Measurements from ENCODE around the gene SACM1L. TPM values are rescaled to one million over a fixed set of nuclear protein-coding genes. Genes with fewer than 3 reads are reported as not detected.

The SACM1L gene
- total and polyA plus RNA-seq, 11 donors: 12.6 to 35.3 (median 22.3) TPM

DNA sequence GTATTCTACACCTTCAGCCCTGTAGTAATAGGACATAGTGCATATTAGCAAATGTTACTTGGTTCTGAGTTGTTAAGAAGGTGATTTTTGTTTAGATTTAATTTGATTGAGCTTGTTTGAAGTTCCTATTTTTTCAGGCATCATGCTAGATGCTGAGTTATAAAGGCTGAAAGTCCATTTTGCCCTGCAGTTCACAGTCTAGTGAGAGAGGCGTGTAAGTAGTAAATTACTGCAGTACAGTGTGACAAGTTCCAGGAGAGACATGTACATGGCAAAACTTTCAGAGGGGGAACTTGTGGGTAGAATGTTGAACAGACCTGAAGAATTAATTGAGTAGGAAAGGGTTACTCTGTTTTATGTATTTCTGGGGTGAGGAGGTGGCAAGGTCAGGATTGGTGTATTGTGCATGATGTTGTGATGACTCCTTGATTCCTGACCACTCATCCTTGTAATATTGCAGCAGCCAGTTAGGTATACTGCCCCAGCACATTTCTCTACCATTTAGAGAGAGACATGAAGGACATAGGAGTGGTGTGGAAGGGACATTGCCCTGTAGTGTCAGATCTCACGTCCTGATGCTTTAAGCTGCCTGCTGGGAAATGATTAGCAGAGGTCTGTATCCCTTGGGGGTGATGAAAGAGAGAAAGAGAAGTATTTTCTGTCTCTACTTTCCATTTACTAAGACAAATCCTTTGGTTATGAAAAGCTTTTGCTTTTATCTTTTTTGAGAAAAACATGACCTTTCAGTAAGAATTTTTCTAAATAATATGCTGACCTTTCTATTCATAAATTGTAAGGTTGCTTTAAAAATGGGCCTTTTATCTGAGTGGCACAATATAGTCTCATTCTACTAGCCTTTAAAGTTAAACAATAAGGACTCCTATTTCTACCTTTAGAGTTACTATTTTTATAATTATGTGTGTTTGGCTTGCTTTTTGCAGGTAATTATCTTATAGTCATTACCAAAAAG is 16.9 kb downstream of the SACM1L start:
- Histone ChIP-seq H3K27me3 (no peaks in the 10 kb centered on the region), H3K27ac (no peak overlapping the region), H3K4me1 (peaks cover 0 to 7% (median 0%) of the 10 kb centered on the region in 12 donors), H3K9me3 (no peaks in the 10 kb centered on the region), H3K36me3 (peaks cover 0 to 81% (median 72%) of the 10 kb centered on the region in 9 donors), H3K4me3 (no peak overlapping the region)
- WGBS, 4 donors: 75 to 83% (median 77%) methylated on average over 2 of the region's 2 CpGs
- DNase-seq (no peak), ATAC-seq (no peak)
- intact Hi-C loops (cut with DNase I): no loop called here
- TF ChIP-seq POLR2A (IDR thresholded peaks at IDR 0.05): no peak
- TF ChIP-seq, protein P1, sequence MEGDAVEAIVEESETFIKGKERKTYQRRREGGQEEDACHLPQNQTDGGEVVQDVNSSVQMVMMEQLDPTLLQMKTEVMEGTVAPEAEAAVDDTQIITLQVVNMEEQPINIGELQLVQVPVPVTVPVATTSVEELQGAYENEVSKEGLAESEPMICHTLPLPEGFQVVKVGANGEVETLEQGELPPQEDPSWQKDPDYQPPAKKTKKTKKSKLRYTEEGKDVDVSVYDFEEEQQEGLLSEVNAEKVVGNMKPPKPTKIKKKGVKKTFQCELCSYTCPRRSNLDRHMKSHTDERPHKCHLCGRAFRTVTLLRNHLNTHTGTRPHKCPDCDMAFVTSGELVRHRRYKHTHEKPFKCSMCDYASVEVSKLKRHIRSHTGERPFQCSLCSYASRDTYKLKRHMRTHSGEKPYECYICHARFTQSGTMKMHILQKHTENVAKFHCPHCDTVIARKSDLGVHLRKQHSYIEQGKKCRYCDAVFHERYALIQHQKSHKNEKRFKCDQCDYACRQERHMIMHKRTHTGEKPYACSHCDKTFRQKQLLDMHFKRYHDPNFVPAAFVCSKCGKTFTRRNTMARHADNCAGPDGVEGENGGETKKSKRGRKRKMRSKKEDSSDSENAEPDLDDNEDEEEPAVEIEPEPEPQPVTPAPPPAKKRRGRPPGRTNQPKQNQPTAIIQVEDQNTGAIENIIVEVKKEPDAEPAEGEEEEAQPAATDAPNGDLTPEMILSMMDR (IDR thresholded peaks at IDR 0.05): no peak

DNA sequence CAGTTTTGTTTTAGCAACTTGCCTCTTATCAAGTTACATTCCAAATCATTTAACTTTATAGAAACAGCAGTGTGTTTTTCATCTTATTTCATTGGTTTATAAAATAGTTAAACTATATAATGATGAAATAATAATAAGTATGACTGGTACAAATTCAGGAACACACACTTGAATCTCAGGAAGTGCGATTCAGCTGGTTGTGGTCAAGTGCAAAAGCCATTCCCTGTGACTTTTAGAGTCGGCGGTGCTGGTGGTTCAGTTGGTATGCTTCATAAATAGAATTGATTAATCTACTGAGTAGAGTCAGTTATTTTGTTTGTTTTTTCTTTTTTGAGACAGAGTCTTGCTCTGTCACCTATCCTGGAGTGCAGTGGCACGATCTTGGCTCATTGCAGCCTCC is 22.7 kb downstream of the SACM1L start:
- no peak for TF ChIP-seq POLR2A (IDR thresholded peaks at IDR 0.05)
- TF ChIP-seq, protein P1 (IDR thresholded peaks at IDR 0.05): no peak
- no peak for ATAC-seq
- H3K27me3 ChIP-seq: no peaks in the 10 kb centered on the region
- no peak overlapping the region for H3K27ac ChIP-seq
- peaks cover 0 to 8% (median 0%) of the 10 kb centered on the region in 12 donors for H3K4me1 ChIP-seq
- H3K9me3 ChIP-seq: no peaks in the 10 kb centered on the region
- peaks cover 2 to 99% (median 88%) of the 10 kb centered on the region in 9 donors for H3K36me3 ChIP-seq
- WGBS, 4 donors: 80 to 94% (median 91%) methylated on average over 4 of the region's 4 CpGs
- H3K4me3 ChIP-seq: no peak overlapping the region
- intact Hi-C loops (cut with DNase I): no loop called here
- no peak for DNase-seq

DNA sequence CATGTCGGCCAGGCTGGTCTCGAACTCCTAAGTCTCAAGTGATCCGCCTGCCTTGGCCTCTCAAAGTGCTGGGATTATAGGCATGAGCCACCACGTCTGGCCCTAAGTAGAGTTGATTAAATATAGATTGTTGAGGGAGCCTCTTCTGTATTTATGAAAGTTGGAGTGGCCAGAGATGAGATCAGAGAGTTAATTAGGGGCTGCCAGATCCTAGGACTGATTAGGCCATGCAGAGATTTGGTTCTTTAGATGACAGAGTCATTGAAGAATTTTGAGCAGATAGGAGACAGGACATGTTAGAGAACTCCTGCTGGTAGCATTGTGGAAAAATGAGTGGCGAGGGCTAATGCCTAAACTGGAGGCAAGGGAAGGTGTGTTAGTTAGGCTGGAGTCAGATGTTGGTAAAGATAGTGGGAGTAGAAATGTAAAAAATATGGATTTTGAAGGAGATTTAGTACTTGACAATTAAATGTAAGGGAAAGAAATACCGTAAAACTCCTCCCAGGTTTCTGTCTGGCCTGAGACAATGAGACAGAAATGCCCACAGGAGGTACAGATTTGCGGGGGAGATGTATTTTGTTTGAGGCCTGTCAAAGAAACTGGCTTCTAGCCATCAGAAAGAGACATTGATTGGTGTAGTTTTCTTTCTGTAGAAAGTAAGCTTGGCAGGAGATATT is 23.4 kb downstream of the SACM1L start:
- no peaks in the 10 kb centered on the region for H3K9me3 ChIP-seq
- TF ChIP-seq, protein P1 (IDR thresholded peaks at IDR 0.05): no peak
- no peak for TF ChIP-seq POLR2A (IDR thresholded peaks at IDR 0.05)
- intact Hi-C loops (cut with DNase I): no loop called here
- no peak overlapping the region for H3K27ac ChIP-seq
- WGBS, 4 donors: 83 to 90% (median 89%) methylated on average over 7 of the region's 7 CpGs
- no peaks in the 10 kb centered on the region for H3K27me3 ChIP-seq
- ATAC-seq (no peak), DNase-seq (no peak)
- peaks cover under 1 to 99% (median 87%) of the 10 kb centered on the region in 9 donors for H3K36me3 ChIP-seq
- no peak overlapping the region for H3K4me3 ChIP-seq
- peaks cover 0 to 11% (median 0%) of the 10 kb centered on the region in 12 donors for H3K4me1 ChIP-seq

DNA sequence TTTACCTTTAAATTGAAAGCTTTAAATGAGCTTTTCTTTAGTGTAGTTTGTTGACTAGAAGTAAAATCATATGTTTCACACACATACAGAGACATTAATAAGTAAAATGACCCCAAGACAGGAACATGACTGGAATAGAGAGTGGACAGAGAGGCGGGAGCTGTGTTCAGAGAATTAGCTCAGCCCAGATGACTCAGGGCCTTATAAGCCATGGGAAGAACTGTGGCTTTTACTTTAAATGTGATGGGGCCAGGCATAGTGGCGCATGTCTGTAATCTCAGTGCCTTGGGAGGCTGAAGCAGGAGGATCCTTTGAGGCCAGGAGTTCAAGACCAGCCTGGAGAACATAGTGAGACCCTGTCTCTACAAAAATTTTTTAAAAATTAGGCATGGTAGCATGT is 26.7 kb downstream of the SACM1L start:
- no peak overlapping the region for H3K4me3 ChIP-seq
- DNase-seq (no peak), ATAC-seq (peak in 1 of 4 donors; percentile 18)
- H3K27me3 ChIP-seq: no peaks in the 10 kb centered on the region
- H3K4me1 ChIP-seq: peaks cover 0 to 14% (median 0%) of the 10 kb centered on the region in 12 donors
- peaks cover 0 to 89% (median 70%) of the 10 kb centered on the region in 9 donors for H3K36me3 ChIP-seq
- no peak for TF ChIP-seq POLR2A (IDR thresholded peaks at IDR 0.05)
- TF ChIP-seq, protein P1 (IDR thresholded peaks at IDR 0.05): no peak
- H3K27ac ChIP-seq: peak overlapping the region in 3 of 12 donors; percentile 47 to 63 (median 51)
- intact Hi-C loops (cut with DNase I): no loop called here
- H3K9me3 ChIP-seq: no peaks in the 10 kb centered on the region
- 72 to 97% (median 74%) methylated on average over 2 of the region's 2 CpGs for WGBS, 4 donors

Data from heart left ventricle (tissue), 16 donors.